Mesothelial cell of epicardium (in vitro differentiated cells): ENCODE measurements around the gene CSHL1. TPM values are rescaled to one million over a fixed set of nuclear protein-coding genes. Genes with fewer than 3 reads are reported as not detected.
"Not testable (repeated sequence)": the region's sequence is repeated elsewhere in the genome, so short reads cannot be mapped to it uniquely, and the experiment has no call there.

Experiments
- DNase-seq, 2 experiments: peaks; one replicate each; pipeline ENCODE4 v3.0.0; 2021; ENCODE audit warnings: low spot score in 2 of 2; ENCODE audit not compliant: unreplicated experiment in 2 of 2
- H3K27ac Mint-ChIP-seq: 2 replicates; pipeline ENCODE4 v1.8.0; 2021; ENCODE audit warnings: mixed read lengths
- H3K27me3 Mint-ChIP-seq: 2 replicates; pipeline ENCODE4 v1.8.0; 2021; ENCODE audit warnings: low read depth, mixed read lengths
- H3K36me3 Mint-ChIP-seq: 2 replicates; pipeline ENCODE4 v1.8.0; 2021; ENCODE audit warnings: mixed read lengths
- H3K4me1 Mint-ChIP-seq: 2 replicates; pipeline ENCODE4 v1.8.0; 2021; ENCODE audit warnings: mixed read lengths
- H3K4me3 Mint-ChIP-seq: 2 replicates; pipeline ENCODE4 v1.8.0; 2021; ENCODE audit warnings: mild to moderate bottlenecking, moderate library complexity, mixed read lengths
- H3K9me3 Mint-ChIP-seq: 2 replicates; pipeline ENCODE4 v1.8.0; 2021; ENCODE audit warnings: mixed read lengths
- CTCF ChIP-seq: fragments of 200-600 bp; sonication (generic); IDR thresholded peaks from one replicate; pipeline ENCODE4 v1.5.0; 2021; ENCODE audit warnings: antibody characterized with exemption; ENCODE audit not compliant: unreplicated experiment
- total RNA-seq: library from RNA; stranded (reverse); gene quantifications from 3 replicates; pipeline ENCODE4 v1.2.1, GENCODE V29; 2021

The CSHL1 gene
- total RNA-seq, 1 donor from 2014 or later = not detected

GRCh38 chr17:63898899-63899798 lies 11.9 kb downstream of the CSHL1 start:
- not testable (repeated sequence) for H3K4me1 Mint-ChIP-seq, DNase-seq, H3K27ac Mint-ChIP-seq, H3K4me3 Mint-ChIP-seq, H3K9me3 Mint-ChIP-seq, H3K36me3 Mint-ChIP-seq
- peaks cover 18% of the 10 kb centered on the region for H3K27me3 Mint-ChIP-seq

- H3K27me3 Mint-ChIP-seq, H3K27ac Mint-ChIP-seq, H3K4me1 Mint-ChIP-seq, DNase-seq, H3K36me3 Mint-ChIP-seq, H3K9me3 Mint-ChIP-seq, H3K4me3 Mint-ChIP-seq: not testable (repeated sequence)
Measured at GRCh38 chr17:63896524-63897354, 14.3 kb downstream of the CSHL1 start, which contains the start of gene CSH1. Gene CSH1, minus strand, starts transcription at chr17:63896574. Its CDS starts 63 bp downstream, at chr17:63896511.

DNA sequence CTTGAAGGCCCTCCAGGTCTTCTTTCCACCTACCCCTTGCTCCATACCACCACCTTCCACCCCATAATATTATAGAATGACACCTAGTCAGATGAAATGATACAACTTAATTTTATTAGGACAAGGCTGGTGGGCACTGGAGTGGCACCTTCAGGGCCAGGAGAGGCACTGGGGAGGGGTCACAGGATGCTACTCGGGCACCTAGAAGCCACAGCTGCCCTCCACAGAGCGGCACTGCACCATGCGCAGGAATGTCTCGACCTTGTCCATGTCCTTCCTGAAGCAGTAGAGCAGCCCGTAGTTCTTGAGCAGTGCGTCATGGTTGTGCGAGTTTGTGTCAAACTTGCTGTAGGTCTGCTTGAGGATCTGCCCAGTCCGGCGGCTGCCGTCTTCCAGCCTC lies 16.2 kb downstream of the CSHL1 start:
- DNase-seq, H3K27me3 Mint-ChIP-seq, H3K4me1 Mint-ChIP-seq, H3K4me3 Mint-ChIP-seq, H3K27ac Mint-ChIP-seq, H3K9me3 Mint-ChIP-seq, H3K36me3 Mint-ChIP-seq: not testable (repeated sequence)

DNA sequence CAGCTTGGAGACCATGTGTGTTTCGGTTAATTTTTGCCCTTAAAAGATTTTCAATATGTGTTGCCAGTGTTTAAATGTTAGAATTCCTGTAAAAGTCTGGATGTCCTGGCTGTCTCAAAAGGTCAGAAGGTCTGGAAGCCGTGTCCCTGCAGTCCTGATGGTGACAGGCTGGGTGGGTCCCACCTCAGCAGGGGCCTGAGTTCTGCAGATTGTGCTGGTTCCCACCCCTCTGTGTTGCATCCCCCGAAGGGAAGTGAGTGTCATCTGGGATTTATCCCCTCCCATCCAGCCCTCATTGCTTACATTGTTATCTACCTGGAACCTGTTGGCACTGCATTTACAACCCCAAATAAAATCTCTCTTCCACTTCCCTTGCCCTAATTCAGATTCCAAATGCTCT lies 17.0 kb downstream of the CSHL1 start:
- not testable (repeated sequence) for H3K4me1 Mint-ChIP-seq, H3K27ac Mint-ChIP-seq, H3K36me3 Mint-ChIP-seq, H3K27me3 Mint-ChIP-seq, H3K4me3 Mint-ChIP-seq, H3K9me3 Mint-ChIP-seq, DNase-seq

DNA sequence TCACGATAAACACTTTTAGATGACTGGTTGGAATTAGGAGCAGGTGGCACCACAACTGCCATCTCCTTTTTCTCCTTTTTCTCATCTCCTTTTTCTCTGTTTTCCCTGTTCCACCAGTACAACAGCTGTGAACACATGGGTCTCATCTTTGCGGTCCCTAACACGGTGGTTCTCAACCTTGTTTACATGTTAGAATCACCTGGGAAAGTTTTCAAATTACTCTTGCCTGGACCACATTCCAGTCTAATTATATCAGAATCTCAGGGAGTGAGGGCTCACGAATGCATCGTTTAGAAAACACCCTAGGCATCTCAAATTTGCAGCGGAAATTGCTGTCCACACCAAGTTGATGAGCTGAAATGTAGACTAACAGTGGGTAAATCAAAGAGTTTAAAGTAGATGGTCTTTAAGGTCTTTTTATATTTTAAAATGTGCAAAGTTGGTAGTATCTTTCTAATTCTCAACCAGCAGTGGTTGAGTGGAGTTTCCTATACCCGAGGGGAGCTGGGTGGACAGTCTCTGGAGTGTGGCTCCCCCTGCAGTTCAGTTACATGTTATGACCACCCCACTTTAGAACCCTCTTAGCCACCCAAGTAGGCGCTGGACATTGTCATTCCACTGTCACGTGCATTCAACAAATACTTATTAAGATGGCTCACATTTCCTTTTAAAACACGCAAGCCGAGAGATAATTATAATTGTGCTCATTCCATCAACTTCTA lies 18.6 kb downstream of the CSHL1 start:
- peaks cover 12% of the 10 kb centered on the region for H3K4me1 Mint-ChIP-seq
- H3K27ac Mint-ChIP-seq, H3K36me3 Mint-ChIP-seq, DNase-seq, H3K27me3 Mint-ChIP-seq, H3K4me3 Mint-ChIP-seq, H3K9me3 Mint-ChIP-seq: not testable (repeated sequence)

- DNase-seq, H3K9me3 Mint-ChIP-seq, H3K27me3 Mint-ChIP-seq, H3K27ac Mint-ChIP-seq, H3K4me3 Mint-ChIP-seq, H3K36me3 Mint-ChIP-seq: not testable (repeated sequence)
- peaks cover 12% of the 10 kb centered on the region for H3K4me1 Mint-ChIP-seq
- TF ChIP-seq CTCF = peak; percentile 53
Measured at GRCh38 chr17:63889026-63889848, 21.8 kb downstream of the CSHL1 start.

DNA sequence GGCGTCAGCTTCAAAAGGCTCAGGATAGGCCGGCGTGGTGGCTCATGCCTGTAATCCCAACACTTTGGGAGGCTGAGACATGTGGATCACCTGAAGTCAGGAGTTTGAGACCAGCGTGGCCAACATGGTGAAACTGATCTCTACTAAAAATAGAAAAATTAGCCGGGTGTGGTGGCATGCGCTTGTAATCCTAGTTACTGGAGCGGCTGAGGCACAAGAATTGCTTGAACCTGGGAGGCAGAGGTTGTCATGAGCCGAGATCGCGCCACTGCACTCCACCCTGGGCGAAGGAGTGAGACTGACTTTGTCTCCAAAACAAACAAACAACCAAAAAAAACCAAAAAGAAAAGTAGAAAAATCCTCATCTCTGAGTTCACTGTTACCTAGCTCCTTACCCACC lies 25.9 kb downstream of the CSHL1 start:
- not testable (repeated sequence) for H3K9me3 Mint-ChIP-seq, H3K36me3 Mint-ChIP-seq, H3K4me3 Mint-ChIP-seq, DNase-seq, H3K27ac Mint-ChIP-seq, H3K27me3 Mint-ChIP-seq, H3K4me1 Mint-ChIP-seq

DNA sequence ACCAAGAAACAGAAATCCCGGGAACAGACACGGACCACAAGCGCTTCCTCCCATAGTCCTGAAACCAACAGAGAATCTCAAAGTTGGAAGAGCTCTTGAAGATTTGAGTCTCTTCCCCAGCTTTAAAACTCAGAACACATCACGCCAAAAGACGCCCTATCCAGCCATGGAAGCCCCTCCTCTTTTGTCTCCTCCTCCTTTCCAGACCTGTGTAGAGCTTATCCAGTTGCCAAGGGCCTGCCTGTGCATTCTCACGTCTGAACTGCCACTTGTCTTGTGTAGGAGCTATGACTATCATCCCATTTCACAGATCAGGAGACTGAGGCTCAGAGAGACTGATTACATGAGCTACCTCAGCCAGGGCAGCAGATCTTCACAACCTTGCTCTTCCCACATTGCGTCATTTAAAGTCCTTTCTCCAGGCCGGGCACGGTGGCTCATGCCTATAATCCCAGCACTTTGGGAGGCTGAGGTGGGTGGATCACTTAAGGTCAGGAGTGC lies 28.4 kb downstream of the CSHL1 start:
- H3K27ac Mint-ChIP-seq, H3K4me3 Mint-ChIP-seq, H3K36me3 Mint-ChIP-seq, H3K4me1 Mint-ChIP-seq, H3K9me3 Mint-ChIP-seq, DNase-seq: not testable (repeated sequence)
- peaks cover 15% of the 10 kb centered on the region for H3K27me3 Mint-ChIP-seq
